ENCODE measurements around the gene P2RY14.

GRCh38 chr3:151227266-151227806, 51.0 kb downstream of the P2RY14 start:
- no peak for TF ChIP-seq PRDM4 (tag by site-specific recombination; IDR thresholded peaks at IDR 0.05)
- TF ChIP-seq ZNF513 (tag by site-specific recombination; IDR thresholded peaks at IDR 0.05): no peak
- no peak for TF ChIP-seq REST (tag by site-specific recombination; IDR thresholded peaks at IDR 0.05)
- no peak for TF ChIP-seq CTCF (tag by site-specific recombination; IDR thresholded peaks at IDR 0.05)
- TF ChIP-seq TCF7L2 (IDR thresholded peaks at IDR 0.05; ENCODE audit: borderline replicate concordance, low read depth, low read length): no peak
